ENCODE measurements around the gene ZNF469.

The ZNF469 gene

DNA sequence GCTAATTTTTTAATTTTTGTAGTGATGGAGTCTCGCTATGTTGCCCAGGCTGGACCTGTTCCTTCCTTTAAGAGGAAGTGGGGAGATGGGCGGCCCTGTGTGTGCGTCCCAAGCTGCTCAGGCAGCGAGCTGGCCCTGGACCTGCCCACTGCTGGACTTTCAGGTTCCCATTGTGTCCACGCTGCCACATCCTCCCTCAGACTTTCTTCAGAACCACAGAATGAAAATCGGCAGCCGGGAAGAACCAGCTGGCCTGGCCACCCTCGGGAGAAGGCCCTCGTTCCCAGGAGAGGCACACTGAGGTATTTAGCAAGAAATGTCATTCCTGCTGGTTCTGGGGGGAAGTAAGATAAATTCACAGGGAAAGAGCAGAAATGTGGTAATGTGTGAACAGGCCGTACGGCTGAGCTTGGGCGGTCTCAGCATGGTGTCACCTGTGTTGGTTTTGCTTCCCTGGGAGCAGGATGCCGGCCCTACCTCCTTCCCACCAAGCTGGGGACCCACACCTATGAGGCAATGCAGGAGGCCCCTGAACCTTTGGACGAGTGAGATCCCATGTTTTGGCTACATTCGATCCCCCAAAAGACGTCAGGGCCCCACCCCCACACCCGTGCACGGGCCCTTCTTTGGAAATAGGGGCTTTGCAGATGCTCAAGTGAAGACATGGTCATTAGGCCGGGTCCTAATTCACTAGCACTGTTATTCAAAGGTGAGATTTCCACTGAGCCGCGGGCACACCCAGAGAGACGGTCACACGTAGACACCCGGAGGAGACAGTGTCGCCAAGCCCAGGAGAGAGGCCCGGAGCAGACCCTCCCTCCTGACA, 35.9 kb upstream of the ZNF469 start:
- DNase-seq (ENCODE audit: low read depth in 2 of 2) = no peak

DNA sequence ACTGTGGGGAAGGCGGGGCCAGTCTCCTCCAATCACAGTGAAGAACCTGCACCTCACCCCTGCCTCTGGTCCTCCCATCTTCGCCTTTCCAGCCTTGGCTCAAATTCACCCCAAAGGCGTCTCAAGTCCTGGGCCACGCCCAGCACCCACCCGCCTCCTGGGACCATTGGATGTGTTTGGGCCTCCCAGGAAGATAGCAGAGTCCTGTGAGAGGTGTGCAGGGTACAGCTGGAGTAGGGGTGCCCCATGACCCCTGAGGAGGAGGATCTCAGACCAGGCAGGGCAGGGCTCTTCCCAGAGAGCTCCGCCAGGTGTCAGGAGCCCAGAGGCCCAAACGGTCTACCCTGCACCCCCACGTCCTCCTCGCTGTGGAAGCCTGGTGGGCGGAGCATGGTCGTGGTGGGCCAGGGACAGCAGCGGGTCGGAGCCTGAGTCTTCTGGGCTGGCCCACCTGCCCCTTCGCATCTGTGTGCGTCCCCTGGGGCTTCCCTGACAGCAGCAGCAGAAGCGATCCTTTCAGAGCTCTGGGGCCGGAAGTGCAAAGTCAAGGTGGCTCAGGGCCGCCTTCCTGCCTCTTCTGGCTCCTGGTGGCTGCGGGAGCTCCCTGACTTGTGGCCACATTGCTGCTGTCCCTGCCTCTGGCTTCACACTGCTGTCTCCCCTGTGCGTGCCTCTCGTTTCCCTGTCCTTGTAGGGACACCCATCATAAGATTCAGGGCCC, 34.9 kb upstream of the ZNF469 start:
- DNase-seq (ENCODE audit: low read depth in 2 of 2) = peak in 1 of 2 donors; percentile 5

DNA sequence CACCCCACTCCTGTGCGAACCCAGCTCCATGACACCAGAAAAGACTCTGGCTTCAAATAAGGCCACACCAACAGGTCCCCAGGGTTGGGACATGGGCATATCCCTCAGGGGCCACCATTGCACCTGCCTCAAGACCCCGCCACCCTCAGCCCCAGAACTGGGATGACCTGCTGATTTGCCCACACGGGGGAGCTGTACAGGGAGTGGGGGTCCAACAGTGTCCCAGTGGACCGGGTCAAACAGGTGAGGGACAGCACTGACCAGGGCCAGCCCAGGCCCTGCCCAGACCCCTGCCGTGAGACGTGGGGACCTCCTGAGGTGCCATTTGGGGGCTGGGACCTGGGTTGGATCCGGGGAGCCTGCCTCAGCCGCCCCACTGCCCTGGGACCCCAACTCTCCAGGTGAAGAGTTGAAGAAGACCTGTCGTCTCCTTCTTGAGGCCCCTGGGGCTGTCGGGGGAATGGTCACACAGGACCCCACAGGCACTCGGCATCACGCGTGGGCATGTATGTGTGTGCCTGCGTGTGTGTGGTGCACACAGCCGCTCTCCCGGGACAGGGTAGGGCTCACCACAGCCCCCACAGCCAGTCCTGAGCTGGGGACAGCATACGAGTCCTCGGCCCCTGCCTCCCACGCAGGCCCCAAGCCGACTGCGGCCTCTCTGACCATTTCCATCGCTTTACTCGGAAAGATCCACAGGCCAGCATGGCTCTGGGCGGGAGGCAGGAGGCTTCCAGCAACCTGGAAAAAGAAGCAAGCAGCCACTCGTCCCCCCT, 34.2 kb upstream of the ZNF469 start:
- DNase-seq (ENCODE audit: low read depth in 2 of 2) = no peak

DNA sequence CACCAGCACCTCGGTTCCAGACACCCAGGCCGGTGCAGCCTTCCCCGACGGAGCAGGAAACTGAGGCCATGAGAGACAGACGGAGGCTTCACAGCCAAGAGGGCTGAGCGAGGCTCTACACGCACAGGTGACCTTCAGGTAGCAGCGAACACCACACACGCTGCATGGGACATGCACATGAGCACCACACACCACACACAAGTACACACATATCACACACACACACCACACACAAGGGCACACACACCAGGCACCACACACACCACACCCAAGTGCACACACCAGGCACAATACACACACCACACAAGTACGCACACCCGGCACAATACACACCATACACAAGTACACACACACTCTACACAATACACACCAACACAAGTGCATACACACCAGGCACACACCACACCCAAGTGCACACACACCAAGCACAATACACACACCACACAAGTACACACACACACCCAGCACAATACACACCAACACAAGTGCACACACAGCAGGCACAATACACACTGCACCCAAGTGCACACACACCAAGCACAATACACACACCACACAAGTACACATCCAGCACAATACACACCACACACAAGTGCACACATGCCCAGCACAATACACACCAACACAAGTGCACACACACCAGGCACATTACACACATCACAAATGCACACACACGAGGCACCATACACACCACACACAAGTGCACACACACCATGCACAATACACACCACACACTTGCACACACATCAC, 33.4 kb upstream of the ZNF469 start:
- no peak for DNase-seq (ENCODE audit: low read depth in 2 of 2)

DNA sequence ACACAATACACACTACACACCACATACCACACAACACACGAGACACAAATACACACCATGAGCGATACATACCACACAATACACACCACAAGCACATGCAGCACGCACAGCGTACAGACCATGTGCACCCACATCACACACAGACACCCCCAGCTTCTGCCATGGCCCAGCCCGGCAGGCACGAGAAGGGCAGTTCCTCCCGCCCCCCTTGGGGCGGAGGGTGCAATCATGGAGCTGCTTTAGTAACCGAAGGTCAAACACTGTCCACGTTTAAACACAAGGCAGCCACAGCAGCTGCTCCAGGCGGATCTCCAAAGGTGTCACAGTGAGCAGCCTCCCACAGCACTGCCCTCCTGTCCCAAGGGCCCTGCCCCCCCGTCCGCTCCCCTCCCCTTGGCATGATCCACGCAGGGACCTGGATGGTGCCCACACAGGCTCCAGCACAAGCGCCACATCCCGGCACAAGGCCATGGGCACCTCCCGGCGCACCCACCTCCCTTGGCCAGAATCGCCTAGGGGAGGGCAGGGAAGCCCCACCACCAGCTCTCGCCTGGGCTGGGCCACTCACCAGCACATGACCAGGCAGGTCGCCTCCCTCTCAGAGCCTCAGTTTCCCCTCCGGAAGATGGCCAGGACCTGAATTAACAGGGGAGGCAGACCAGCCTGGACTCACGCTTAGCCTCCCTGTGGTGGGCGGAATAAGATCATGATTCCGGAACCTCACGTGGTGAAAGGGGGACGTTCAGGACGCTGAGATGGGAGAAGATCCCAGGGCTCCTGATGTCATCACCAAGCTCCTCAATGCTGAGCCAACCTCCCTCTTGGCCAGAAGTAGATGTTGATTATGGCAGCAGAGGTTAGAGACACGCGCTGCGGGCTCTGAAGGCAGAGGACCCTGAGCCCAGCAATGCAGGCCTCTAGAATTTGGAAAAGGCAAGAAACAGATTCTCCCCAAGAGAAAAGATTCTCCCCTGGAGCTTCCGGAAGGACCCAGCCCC, 32.6 kb upstream of the ZNF469 start:
- no peak for DNase-seq (ENCODE audit: low read depth in 2 of 2)

DNA sequence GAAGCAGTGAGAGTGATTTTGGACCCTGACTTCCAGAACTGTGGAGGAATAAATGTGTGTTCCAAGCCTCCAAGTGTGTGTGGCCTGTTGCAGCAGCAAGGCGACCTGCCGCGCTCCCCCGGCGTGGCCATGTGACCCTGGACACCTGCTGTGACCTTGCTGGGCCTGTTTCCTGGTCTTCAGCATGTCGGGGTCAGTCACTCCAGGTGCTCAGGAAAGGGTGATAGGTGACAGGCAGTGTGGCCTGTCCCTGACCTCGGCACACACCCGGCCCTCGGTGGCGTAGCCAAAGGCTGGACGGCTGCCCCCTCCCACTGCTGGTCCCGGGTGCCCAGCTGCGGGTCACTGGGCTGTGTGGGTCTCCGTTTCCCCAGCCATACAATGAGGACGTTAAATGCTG, 31.8 kb upstream of the ZNF469 start:
- no peak for DNase-seq (ENCODE audit: low read depth in 2 of 2)

DNA sequence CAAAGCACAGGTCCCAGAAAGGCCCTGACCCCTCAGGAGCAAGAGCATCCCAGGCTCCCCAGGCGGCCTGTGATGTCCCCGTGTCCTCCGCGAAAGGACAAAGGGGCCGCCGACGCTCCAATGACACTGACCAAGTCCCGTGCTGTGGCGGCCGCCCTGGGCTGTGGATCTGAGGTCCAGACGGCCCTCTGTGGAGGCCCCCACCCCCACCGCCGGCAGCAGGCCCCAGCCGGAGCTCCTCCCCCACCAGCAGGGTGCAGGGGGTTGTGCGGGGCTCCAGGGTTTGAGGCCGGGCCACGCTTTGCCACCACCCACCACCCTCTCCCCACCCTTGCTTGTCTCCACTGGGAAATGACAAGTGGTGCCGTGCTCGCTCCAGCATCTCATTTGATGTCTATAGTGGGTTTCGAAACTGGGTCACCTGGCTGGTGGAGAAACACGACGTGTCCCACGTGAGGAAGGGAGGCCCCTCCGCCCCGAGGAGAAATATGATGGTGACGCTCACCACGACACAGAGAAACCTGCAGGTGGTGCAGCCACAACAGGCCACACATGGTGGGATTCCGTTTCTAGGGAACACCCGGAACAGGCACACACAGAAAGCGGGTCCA, 31.2 kb upstream of the ZNF469 start:
- DNase-seq (ENCODE audit: low read depth in 2 of 2) = no peak

DNA sequence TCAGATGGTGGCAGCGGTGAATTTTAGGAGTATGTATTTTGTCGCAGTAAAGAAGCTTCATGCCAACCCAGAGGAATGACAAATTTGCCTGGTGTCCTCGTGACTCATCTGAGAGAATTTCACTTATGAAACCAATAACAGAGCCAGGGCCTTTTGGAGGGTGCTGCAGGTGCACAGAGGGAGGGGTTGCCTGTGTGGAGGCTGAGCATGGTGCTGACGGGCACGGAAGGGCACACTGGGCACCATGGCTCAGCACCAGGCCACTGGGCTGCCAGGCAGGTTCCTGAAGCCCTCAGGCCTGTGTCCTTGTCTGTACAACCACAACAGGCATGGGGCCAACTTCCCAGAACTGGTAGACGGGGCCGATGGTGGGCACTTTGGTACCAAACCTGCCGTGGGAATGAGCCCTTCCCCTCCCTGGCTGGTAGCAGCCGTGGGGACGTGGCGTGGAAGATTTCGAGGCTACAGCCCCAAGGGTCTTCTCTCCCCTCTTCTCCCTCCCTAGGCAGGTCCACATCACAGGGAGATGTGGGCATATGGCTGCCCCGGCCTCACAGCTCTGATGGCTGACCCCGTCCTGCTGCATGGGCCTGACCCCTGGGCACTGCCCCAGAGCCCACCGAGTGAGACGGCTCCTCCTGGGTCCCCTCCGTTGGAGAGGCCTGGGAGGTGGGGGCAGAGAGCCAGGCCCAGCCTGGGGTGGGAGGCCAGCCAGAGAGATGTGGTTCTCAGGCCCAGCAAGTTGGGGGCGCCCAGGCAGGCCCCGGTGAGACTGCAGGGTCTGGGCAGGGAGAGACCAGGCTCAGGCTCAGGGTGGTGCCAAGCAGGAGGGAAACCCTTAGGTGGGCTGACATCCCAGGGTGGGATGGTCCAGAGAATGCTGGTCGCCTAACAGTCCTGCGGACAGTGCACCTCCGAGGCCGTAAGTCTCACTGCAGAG, 30.2 kb upstream of the ZNF469 start:
- no peak for DNase-seq (ENCODE audit: low read depth in 2 of 2)

DNA sequence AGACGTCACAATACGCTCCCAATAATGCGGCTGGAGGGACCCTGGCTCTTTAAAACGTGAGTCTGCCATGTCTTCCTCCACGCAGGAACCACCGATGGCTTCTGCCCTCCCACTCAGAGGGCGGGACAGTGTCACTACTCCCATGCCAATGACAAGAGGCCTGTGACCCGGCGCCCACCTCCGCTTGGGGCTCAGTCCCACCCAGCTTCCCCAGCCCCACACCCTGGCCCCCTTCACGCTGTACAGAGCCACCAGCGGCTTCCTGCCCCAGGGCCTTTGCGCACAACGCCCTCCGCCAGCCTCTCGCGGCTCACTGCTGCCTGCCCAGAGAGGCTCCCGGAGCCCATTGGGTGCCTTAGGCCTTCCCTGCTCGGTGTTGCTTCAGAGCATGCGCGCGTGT, 29.5 kb upstream of the ZNF469 start:
- DNase-seq (ENCODE audit: low read depth in 2 of 2) = no peak

DNA sequence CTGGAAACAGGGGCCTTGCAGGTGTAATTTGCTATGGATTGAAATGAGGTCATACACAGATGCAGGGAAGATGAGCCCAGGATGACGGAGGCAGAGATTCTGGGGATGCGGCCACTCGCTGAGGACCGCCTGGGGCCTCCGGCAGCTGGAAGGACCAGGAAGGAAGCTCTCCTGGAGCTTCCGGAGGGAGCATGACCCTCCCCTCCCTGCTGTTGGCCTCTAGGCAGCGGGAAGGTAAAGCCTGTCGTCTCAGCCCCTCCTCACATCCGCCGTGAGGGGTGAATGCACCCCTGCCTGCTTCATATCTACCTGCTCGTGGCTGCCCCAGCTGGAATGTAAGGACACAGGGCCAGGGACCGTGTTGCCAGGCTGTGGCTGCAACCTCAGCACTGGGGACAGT, 29.1 kb upstream of the ZNF469 start:
- DNase-seq (ENCODE audit: low read depth in 2 of 2) = no peak

DNA sequence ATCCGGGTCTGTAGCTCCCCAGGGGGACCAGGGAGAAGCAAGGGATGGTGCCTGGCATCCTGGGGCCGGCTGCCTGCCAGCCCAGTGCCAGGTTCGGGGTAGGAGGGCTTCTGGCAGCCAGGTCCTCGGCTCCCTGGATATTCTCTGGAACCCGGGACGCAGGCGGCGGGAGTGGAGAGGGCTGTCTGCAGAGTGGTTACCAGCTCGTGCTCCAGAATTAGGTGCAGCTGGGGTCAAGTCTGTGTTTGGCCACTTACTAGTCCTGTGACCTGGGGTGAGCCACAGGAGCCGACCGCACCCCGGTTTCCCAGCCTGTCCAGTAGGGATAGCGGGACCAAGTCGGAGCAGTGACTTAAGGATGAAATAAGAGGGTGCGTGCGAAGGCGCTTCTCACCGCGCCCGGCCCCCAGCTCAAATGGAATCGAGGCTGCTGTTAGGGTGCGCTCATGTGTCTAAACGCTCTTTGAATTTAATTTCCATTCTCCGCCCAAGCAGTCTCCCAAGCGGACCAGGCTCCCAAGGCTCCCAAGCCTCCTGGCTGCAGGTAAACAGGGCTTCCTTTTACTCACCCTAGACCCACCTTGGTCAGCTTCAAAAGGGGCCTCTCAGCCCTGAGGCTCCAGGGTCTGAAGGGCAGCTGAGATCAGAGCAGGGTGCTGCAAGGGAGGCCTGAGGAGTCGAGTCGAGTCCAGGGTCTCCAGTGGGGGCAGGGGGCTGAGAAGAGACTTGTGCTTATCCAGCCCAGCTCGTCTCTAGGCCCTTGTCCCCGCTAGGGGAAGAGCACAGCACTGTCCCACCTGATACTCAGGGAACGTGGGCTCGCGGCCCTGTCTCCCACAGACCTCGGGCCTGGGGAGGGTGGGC, 28.3 kb upstream of the ZNF469 start:
- DNase-seq (ENCODE audit: low read depth in 2 of 2) = no peak

DNA sequence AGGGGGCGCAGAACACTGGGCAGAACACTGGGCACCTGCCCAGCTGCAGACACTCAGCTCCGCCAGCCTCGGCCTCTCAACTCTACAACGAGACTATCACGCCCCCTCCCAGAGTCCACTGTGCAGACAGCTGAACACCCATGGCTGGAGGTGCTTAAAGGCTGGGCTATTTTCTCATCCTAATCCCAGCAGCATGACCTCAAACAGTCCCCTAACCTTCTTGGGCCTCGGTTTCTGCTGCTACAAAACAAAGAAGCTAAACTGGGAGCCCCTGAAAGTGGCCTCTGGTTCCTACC, 27.7 kb upstream of the ZNF469 start:
- no peak for DNase-seq (ENCODE audit: low read depth in 2 of 2)

DNA sequence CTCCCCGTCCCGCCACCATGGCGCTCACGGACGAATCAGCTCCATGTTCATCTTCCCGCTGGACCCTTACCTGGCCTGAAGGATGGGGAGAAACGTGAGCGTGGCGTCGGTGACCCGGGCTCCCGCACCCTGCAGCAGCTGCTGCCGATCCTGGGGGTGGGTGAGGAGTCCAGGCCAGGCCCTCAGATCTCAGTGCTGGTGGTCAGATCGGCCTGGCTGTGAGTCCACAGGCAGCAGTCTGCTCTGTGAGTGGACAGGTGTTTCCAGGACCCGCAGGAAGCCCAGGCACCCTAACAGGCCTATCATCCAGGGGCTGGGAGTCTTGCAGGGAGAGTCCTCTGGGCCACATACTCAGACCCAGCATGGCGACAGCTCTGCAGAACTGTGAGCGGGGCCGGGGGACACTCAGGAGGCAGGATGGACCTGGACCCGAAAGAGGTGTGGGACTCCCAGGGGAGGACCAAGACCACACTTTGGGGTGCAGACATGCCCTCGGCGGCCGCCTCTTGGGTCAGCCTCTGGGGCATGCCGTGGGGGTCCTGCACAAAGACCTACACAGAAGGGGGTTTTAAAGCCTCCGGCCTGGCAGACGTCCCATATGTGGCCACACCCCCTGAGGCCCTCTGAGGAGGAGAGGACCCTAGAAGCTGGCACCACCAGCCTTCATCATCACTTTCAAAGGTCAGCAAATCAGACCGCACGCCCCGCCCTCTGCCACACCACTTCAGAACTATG, 27.2 kb upstream of the ZNF469 start:
- no peak for DNase-seq (ENCODE audit: low read depth in 2 of 2)

DNA sequence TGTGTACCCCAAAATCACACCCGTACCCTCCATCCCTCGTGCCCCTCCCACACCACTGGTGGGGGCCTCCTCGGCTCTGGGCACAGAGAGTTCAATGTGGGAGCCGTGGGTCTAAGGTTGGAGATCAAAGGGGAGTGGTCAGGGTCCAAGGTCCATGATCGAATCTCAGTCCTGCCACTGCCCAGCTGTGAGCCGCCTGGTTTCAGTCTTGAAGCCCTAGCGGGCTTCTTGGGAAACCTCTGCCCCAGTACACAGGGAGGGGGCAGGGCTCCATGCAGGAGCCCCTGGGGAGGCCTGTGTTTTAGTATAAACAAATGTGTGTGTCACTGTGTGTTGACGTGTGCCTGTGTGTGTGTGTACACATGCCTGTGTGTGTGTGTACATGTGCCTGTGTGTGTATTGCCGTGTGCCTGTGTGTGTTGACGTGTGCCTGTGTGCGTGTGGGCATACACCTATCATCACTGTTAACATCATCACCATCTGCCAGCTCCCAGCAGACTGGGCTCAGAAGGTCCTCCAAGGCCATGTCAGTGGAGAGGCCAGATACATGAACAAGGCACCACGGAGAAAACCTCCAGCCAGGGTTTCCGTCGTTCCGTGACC, 26.5 kb upstream of the ZNF469 start:
- no peak for DNase-seq (ENCODE audit: low read depth in 2 of 2)

DNA sequence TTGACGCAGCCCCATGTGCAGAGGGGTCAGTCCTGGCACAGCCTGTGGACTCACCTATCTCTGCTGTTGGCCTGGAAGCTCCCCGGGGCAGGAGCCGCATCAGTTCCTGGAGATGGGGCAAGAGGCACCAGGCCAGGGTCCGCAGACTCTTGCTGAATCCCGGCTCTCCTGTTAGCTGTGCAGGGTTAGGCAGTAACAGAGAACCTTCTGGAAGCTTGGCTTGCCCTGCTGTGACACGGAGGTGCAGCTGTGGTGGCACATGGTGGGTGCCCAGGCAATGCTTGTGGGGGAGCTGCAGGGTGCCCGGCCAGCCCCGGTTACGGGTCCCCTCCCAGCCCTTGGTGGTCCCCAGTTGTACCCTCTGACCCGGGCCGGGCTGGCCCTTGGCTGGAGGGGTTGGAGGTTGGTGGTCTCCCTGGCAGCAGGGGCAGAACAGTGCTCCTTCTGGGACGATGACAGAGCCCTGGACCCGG, 26.0 kb upstream of the ZNF469 start:
- no peak for DNase-seq (ENCODE audit: low read depth in 2 of 2)

DNA sequence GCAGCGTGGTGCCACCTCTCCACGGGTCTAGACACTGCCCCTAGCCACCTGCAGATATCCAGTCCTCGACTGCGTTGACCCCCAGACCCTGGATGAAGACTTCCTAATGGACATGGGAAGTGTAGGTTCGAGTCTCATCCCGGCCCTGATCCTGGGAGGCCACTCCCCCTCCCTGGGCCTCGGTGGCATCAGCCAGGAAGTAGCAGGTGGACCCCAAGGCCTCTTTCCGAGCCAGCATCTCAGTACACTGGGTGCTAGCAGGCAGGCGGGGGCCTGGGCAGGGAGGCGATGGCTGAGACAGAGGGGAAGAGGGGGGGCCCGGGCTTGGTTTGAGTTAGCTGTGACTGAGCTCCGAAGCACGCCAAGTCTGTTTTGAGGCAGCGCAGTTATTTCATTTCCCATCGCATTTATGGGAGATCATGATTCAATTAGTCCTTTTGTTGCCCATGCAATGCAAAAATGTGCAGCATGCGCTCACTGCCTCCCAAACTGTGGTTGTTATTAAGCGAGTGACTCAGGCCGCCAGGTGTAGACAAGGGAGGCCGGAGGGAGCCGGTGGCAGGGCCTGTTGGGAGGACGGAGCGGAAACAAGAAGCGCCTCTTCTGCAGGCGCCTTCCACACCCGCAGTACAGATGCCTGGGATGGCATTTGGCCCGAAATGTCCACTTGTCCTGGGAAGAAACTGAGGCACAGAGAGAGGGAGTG, 25.3 kb upstream of the ZNF469 start:
- DNase-seq (ENCODE audit: low read depth in 2 of 2) = no peak

Data from stimulated activated CD8-positive, alpha-beta memory T cell treated with anti-CD3 and anti-CD28 coated beads, Interleukin-2, amount 100 ng/mL, for 48 hours (primary cell).